Esophagus squamous epithelium (tissue), 4 donors: ENCODE measurements around the gene LRCOL1.

Experiments used
- CTCF ChIP-seq, 6 experiments: fragments of 450-650 bp in 4 of 6; fragments of 200-600 bp in 2 of 6; sonication (generic) in 2 of 6; IDR thresholded peaks; one replicate each; pipeline ENCODE4 v1.5.1; 2016 to 2019; ENCODE audit warnings: antibody characterized with exemption in 6 of 6, mild to moderate bottlenecking in 4 of 6, moderate library complexity in 4 of 6
- POLR2A ChIP-seq, 4 donors: fragments of 450-650 bp; IDR thresholded peaks; one replicate each; pipeline ENCODE4 v1.6.1; 2017; ENCODE audit warnings: antibody characterized with exemption in 4 of 4, mild to moderate bottlenecking in 4 of 4, moderate library complexity in 3 of 4

DNA sequence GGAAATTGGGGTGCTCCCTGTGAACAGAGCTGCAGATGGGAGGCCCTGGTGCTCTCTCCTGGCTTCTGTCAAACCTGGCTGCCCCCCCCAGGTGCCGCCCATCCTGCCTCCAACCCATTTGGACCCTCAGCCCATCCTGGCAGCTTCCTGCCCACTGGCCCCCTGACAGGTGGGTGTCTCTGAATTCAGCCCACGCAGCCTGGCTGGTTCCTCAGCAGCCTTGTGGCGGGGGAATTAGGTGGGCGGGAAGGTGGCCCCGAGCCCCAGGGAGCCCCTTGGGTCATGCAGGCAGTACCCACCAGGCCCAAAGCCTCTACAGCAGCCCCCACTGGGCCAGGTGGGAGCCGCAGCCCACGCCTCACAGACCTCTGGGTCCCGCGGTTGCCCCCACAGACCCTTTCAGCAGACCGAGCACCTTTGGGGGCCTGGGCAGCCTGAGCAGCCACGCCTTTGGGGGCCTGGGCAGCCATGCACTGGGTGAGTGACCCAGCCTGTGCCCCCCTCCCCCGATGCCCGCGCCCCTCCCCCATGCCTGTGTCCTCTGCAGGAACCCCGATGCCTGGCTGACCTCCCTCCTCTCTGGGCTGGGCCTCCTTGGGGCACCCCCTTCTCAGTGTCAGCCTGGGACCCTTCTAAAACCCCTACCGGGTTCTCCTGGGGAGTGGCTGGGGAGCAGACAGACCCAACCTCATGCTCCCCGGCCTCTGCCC lies 28.9 kb downstream of the LRCOL1 start:
- no peak for TF ChIP-seq CTCF (IDR thresholded peaks at IDR 0.05)
- TF ChIP-seq POLR2A (IDR thresholded peaks at IDR 0.05), result no peak
